Skin of body (tissue), 2 donors: ENCODE data around the gene SEPTIN11. TPM values are rescaled to one million over a fixed set of nuclear protein-coding genes. Genes with fewer than 3 reads are reported as not detected.

Experiments
- DNase-seq: peaks from one replicate; lab custom pipeline; 2025; lab: John Stamatoyannopoulos, UW
- total RNA-seq: library from RNA; depleted of rRNA; stranded (reverse); fragments of >200 nt; gene quantifications from one replicate; pipeline ENCODE4 v1.2.3, GENCODE V29; 2014

SEPTIN11 gene
- total RNA-seq, 1 donor from 2014 or later: 198 TPM

DNA sequence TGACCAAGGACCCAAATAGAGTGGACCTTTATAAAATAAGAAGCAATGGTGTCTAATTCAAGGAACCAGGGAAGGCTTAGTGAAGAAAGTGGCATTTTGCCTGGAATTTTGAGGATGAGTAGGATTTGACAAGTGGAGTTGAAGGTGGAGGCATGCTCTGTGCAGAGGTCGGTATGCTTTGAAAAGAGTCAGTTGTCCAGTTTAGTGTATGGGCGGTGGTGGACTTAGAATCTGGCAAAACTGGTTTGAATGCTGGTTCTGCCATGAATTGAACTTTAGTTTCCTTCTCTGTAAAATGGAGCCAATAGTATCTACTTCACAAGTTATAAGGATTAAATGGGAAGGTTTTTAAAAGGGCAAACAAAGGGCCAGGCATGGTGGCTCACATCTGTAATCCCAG lies 29.7 kb downstream of the SEPTIN11 start:
- DNase-seq: no peak

DNA sequence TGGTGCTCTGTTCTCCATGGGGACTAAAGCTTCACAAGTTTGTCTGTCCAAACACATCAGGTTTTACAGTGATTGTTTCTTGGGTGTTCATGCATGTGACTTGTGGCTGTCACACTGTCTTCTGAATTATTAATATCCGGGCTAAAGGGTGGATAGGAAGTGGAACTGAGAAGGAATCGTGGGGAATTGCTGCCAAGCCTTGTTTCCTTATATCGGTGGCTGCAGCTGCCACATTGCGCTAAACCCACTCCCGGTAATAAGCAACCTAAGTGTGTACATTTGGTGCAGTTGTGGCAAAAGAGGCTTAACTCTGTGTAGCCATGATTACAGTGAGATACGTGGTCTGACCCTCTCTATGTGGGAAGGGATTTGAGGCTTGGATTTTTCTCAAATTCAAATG lies 30.7 kb downstream of the SEPTIN11 start:
- no peak for DNase-seq

DNA sequence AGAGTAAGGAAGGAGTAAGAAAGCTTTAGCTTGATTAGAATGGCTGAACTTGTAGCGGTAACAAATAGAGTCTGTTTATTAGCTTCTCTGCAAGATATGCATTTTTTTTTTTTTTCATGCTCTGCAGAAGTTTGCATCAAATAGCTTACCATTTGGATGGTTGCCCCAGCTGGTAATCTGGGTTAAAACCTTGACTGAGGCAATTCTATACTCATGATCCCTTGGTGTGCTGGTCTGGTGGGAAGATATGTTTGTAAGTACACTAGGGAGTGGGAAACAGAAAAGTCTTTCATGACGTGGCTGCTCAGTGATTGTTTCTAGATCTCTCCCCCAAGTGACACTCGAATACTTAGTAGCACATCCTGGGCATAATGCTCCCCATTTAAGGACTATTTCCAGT lies 32.1 kb downstream of the SEPTIN11 start:
- no peak for DNase-seq

GRCh38 chr4:76982638-76983584 lies 33.4 kb downstream of the SEPTIN11 start:
- DNase-seq: no peak

GRCh38 chr4:76984127-76984526 lies 34.6 kb downstream of the SEPTIN11 start:
- peak; percentile 52 for DNase-seq

DNA sequence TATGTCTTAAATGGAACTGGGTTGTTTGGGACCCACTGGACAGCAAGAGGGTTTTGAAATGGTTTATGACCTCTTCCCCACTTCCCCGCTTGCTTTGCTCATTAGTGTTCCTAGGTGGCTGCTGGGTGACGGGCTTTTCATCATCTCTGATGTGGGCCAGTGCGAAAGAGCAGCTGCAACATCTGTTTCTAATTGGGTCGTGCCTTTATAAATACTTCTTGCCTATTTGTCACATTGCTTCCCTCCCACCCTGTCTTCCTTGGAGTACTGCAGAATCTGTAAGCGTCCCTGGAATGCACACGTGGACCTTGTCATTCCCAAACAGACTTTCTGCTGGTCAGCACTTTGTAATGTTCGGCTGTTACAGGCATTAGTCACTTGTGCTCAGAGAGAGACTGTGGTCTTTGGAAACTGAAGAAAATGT lies 35.2 kb downstream of the SEPTIN11 start:
- DNase-seq: peak; percentile 98

DNA sequence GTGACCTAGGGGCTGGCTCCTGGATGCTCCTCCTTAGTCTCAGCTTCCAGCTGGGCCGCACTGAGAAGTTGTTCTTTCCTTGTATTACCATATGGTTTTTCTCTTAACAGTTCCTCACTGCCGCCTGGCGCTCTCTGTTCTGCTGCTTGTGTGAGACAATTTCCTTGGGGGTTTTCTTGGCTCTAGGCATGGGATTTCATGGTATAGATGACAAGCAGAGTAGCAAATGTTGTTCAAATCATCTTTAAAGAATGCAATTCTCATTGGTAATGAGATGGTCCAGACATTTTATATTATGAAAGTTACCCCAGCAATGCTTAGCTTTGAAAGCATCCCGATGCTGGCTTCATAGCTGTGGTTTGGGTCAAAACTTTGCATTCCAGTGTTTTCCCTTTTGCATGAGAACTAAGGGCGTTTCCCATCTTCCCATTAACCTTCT lies 37.6 kb downstream of the SEPTIN11 start:
- peak; percentile 98 for DNase-seq

GRCh38 chr4:76987685-76988084 lies 38.1 kb downstream of the SEPTIN11 start:
- DNase-seq: no peak

DNA sequence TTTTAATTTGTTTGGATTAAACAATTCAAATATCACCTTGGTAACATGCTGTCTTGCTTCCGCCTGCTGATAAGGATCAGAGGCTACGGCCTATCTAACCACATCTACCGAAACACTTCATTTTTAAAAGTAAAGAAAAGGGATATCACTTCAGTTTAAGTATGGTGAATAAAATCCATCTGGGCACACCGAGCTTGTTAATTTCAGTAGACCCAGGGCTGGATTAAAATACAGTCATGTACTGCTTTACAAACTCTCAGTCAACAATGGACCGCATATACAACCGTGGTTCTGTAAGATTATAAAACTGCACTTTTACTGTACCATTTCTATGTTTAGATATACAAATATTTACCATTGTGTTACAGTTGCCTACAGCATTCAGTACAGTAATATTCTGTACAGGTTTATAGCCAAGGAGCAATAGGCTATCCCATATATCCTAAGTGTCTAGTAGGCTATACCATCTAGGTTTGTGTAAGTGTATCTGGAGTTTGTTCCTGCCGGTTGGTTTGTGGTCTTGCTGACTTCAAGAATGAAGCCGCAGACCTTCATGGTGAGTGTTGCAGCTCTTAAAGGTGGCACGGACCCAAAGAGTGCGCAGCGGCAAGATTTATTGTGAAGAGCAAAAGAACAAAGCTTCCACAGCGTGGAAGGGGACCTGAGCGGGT lies 40.0 kb downstream of the SEPTIN11 start:
- DNase-seq: no peak

DNA sequence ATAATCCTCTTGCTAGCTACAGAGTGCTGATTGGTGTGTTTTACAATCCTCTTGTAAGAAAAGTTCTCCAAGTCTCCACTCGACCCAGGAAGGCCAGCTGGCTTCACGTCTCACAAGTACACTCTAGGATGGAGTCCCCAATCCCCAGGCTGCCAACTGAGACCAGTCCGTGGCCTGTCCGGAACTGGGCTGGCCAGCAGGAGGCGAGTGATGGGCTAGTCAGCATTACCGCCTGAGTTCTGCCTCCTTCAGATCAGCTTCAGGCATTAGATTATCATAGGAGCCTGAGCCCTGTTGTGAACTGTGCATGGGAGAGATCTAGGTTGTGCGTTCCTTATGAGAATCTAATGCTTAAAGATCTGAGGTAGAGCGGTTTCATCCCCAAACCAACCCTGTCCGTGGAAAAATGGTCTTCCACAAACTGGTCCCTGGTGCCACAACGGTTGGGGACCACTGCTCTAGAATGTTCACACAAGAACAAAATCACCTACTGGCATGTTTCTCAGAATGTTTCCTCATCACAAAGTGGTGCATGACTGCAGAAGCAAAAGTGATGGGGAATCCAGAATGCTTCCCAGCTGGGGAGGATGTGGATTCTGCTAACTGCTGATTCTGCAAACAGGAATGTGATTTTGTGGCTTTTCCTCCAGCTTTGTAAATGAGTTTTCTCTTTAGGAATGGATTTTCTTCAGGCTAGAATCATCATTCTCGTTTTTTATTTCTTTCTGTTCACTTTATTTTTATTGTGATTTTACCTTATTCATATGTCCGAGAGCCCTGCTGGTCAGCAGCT lies 40.9 kb downstream of the SEPTIN11 start:
- DNase-seq: peak; percentile 59

DNA sequence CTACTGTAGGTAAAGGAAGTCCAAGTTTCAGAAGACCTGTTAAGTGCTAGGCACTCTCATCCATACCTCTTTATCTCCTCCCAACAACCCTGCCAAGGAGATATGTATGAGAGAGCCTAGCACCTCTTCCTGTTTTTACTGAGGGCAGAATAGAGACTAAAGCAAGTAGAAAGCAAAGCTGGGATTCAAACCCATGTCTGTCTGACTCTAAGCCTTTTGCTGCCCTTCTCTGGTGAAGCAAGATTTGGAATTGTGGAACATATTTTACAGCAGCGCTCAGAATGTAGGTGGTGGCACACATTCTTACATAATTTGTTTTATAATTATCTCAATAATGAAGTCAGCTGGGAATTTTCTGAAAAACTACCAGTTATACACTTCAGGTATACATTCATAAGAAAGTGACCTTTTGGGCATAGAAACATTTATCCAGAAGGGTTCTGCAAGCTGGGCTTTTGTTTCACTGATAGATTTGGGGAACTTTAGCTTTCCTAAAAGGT lies 41.7 kb downstream of the SEPTIN11 start:
- no peak for DNase-seq

DNA sequence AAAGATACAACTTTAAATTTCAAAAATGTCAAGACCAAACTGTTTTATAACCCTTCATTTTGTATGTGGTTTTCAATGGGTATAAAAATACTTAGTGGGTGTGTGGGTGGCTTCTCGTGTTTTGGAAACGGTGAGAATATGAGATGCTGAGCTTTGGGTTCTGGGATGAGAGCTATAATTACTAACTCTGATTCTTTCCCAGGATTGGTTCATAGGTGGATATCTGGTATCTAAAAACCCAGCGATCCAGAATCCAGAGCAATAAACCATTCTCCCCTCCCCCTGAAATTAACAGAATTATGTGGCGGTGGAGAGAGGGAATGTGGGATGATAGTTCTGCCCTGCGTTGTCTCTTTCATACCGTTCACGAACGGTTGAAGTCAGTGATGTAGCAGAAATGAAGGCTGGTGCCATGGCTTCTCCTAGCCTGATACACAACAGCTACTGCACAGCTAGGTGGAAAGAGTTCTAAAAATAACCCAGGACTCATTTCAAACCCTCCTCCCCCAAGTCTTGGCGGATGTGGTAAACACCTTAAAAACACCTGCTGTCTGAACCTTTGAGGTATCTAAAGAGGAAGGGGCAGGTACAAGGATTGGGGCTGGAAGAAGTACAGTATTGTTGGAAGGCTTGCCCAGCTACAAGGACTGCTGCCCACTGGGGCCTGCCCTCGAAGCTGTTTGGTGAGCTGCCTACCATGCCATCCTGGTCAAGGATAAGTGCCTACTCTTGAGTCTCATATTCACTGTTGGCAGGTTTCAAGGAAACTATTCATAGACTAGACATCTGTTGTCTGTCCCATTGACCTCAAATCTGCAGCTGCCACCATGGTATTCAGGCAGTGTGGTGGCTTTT lies 44.5 kb downstream of the SEPTIN11 start:
- DNase-seq: peak; percentile 18

- DNase-seq: no peak
These were observed 46.2 kb downstream of the SEPTIN11 start for GRCh38 chr4:76995776-76996175.

DNA sequence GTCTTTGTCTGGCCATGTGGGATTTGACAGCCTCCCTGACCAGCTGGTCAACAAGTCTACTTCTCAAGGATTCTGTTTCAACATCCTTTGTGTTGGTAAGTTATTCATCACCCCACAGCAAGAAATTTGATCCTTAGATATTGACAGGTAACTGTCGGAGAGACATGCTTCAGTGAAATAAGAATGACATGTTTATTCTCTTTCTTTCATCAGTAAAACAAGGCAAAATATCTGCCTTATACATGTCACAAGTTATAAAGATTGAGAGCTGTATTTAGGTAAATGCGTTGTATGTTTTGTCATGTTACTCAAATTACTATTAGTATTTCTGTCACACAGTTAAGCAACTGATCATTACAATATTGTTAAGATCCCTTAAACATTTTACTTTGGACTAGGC lies 46.9 kb downstream of the SEPTIN11 start:
- no peak for DNase-seq

GRCh38 chr4:76997077-76997476 lies 47.5 kb downstream of the SEPTIN11 start:
- DNase-seq: no peak

DNA sequence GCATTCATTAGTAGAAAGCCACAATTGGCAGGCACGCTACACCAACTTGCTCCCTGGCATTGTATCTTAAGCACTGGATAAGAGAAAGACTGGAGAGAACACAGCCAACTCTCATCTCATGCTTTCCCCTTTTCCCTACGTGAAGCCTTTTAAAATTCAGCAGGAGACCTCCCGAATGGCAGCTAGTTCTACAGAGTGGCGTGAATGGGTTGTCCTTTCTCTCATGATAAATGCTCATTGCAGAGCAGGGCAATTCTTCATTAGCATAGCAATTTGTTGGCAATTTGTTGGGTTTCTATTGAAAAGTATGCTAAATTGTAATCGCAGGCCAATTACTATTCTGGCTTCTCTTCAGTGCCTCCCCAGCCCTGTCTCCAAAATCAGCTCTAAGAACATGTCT lies 48.0 kb downstream of the SEPTIN11 start:
- no peak for DNase-seq

DNA sequence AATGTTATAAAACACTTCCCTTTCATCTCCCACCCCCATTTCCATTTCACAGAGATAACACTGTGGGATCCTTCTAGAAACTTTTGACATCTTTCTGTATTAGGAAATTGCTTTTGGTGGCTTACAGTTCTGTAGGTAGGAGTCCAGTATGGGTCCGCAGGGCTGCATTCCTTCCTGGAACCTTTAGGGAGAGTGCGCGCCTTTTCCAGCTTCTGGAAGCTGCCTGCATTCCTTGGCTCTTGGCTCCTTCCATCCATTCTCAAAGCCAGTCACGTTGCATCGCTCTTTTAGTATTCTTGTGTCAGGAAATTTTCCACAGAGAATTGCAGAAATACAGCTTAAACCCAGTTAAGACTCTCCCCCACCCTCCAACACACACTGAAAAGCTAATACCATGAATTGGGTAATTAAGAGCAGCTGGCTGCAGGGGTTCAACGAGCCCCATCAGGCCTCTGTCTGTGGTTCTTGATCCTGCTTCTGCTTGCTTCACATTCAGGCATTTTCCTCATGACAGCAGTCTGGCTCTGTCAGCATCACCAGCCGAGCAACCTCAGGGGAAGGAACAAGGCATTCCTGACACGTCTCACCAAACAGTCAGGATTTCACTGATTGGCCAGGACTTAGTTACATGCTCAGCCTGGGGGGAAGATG lies 48.8 kb downstream of the SEPTIN11 start:
- peak; percentile 50 for DNase-seq
